Activated T-cell treated with anti-CD3 and anti-CD28 coated beads for 1 hour (primary cell): ENCODE results near the gene HERC5.
"Not testable (repeated sequence)": the region's sequence is repeated elsewhere in the genome, so short reads cannot be mapped to it uniquely, and the experiment has no call there.

Source experiments
- DNase-seq: peaks from one replicate; pipeline ENCODE4 v3.0.0-alpha.2; 2020; ENCODE audit warnings: low read depth

Gene HERC5

DNA sequence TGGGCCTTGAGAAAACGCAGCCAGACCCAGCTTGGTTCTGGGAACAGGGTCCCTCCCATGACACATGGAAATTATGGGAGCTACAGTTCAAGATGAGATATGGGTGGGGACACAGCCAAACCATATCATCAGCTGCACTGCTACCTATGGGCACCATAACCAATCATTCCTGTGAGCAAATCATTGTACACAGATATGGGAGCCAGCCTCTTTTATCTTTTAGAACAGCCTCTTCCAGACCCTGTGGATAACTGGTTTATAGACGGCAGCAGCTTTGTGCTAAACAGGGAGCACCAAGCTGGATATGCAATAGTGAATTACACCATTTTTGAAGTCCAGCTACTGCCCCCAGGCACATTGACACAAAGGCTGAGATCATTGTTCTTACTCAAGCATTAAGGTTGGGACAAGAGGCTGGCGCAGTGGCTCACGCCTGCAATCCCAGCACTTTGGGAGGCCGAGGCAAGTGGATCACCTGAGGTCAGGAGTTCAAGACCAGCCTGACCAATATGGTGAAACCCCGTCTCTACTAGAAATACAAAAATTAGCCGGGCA, 8.6 kb upstream of the HERC5 start:
- not testable (repeated sequence) for DNase-seq

DNA sequence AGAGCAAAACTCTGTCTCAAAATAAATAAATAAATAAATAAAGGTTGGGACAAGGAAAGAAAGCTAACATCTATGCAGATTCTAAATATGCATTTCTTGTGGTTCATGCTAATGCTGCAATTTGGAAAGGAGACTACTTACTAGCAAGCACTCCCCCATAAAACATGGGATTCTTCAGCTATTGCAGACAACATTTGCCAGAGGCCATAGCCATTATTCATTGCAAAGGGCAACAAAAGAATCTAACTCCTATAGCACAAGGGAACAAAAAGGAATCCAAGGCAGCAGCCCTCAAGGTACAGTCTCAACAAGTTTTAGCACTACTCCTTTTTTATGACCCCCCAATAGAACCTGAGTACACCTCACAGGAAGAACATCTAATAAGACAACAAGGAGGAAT, 8.0 kb upstream of the HERC5 start:
- DNase-seq = no peak

DNA sequence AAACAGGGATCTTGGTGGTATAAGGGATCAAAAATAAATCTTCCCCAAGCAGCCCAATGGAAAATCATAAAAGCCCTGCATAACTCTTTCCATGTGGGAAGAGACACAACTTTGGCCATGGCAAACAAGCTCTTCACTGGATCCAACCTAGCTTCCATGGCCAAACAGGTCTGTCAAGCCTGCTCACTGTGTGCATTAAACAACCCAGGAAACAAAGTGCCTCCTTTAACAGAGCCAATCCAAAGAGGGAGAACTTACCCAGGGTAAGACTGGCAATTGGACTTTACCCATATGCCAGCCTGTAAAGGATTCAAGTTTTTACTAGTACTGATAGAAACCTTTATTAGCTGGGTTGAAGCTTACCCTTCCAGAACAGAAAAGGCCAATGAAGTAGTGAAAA, 7.6 kb upstream of the HERC5 start:
- DNase-seq = no peak

DNA sequence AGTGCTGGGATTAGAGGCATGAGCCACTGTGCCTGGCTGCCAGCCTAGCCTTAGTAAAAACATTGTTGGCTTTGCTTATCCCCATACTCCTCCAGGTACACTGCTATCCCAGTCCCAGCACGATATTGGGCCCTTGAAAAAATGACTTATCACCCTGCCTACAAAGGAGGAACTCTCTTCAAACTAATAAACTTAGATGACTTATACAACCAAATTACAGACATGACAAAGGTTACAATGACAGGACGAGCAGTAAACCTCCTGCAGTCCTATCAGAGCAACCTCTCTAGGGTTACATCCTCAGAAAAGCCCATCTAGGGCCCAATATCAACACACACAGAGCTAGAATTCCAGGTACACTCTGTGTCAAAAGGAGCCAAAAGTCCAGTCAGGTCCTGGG, 5.7 kb upstream of the HERC5 start:
- no peak for DNase-seq

DNA sequence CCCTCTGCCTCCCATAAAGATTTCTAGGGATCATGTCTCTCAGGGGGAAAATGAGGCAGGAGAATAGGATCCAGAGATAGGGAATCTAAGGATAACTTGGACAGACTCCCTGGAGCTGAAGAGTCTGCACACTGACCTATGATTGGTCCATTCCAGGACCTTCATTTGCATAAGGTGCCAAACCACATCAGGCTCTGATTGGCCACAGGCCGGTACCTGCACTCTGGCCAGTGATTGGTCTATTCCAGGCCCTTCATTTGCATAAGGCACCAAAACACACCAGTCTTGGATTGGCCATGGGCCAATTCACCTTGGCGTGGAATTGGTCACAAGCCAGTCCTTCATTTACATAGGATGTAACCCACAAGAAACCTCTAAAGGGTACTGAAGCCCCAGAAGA, 4.0 kb upstream of the HERC5 start:
- no peak for DNase-seq

DNA sequence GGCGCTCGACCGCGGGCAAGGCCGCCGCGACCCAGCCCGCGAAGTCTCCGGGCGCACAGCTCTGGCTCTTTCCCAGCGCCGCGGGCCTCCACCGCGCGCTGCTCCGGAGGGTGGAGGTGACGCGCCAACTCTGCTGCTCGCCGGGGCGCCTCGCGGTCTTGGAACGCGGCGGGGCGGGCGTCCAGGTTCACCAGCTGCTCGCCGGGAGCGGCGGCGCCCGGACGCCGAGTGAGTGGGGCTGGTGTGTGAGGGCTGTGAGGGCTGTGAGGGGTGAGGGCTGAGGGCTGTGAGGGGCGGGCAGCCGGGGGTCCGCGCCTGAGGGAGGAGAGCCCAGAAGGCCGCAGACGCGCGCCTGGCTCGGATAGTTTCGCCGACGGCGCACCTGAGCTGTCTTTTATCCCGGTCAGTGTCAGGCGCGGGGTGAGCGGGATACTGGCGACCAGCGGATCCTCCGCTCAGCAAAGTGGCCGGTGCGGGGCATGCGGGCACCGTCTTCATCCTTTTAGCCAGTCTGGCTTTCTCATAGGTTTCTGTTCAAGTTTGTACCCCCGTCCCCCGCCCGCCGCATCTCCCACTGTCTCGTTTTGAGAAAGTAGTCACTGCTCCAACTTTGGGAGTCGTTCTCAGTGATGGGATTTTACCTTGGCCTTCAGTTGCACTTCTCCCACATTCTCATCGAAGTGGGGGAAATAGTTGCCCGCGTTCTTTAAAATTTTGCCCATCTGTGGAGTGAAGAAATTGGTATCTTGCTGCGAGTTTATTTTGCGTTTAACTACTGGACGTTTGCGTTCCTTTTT, 586 bp downstream of the HERC5 start:
- peak; percentile 32 for DNase-seq

DNA sequence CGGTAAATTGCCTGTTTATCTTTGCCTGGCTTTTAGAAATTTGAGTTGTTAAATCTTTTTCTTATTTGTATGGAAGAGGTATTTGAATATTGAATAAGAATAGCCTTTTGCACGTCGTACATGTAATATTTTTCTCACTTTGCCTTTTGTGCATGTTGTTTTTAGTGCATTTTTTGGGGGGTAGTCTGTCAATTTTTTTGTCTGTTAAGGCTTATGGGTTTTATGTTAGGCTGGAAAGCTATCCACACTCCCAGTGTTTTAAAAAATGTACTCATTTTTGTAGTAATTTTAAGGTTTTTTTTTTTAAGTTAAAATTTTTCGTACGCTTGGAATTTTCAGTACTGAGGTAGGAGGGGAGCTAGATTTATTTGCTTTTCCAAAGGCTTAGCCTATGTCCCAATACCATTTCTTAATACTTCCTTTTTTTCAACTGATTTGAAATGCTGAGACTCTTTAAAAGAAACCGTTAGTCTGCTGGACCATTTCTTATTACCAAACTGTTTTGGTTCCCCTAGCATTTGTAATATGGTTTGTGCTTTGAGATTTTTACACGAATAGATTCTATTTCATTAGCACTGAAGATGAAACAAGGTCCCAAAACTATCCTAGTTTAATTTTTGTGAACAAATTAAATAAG, 1.3 kb downstream of the HERC5 start:
- no peak for DNase-seq

DNA sequence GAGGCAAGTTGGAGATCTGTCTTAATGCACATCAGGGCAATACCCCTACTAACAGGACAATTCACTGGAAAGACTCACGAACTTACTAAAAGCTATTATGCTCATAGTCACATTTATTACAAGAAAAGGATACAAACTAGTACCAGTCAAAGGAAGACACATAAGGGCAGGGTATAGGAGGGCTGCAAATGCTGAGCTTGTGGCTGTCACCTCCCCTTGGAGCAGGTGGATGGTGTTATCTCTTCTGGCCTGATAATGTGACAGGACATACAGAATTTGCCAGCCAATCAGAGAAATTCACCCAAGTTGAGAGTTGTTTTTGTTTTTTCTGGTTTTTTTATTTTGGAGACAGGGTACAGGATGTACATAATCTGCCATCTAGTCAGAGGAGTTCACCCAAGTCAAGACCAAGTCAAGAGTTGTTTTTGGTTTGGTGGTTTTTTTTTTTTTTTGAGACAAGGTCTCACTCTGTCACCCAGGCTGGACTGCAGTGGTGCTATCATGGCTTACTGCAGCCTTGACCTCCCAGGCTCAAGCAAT, 8.8 kb downstream of the HERC5 start:
- no peak for DNase-seq

DNA sequence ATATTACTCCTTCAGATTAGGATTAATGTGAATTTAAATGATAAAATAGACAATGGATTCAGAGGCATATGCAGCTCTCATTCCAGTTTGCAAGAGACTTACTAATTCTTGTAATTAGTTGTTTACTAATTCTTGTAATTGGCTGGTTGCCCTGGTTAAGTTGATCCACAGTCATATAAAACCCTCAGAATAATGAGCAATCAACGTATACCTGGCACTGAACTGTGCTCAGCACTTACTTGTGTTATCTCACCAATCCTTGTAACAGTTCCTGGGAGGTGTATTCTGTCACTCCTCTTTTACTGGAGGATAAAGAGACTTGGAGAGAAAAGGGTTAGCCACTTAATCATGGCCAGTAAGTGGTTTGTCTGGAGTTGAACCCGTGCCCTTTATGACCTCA, 10.5 kb downstream of the HERC5 start:
- DNase-seq = no peak

DNA sequence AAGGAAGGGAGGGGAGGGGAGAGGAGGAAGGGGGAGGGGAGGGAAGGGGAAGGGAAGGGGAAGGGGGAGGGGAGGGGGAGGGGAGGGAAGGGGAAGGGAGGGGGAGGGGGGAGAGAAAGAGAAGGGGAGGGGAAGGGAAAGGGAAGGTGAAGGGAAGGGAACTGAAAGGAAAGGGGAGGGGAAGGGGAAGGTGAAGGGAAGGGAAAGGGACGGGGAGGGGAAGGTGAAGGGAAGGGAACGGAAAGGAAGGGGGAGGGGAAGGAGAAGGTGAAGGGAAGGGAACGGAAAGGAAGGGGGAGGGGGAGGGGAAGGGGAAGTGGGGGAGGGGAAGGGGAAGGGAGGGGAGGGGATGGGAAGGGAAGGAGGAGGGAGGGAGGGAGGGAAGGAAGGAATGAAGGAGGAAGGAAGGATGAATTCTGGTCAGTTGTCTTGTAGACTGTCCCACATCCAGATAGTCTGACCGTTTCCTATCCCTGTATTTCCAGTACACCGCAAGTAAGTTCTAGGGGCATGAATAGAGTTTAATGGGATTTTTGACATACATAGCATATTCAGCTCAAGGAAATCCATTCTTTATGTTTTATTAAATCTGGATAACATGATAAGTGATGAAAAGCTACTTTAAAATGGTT, 20.4 kb downstream of the HERC5 start:
- no peak for DNase-seq

DNA sequence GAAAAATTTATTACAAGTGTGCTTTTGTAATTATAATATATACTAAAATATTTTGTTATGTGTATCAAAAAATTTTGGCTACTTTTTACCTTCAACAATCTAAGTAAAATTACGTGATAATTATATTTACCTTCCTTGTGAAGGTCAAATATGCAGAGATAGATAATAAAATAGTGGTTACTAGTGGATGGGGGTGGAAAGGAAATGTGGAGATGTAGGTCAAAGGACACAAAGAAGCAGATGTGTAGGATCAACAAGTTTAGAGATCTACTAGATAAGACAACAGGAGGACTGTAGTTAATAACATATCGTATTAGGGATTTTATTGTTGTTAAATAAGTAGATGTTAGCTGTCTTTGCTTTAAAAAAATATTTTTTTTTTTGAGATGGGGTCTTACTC, 21.3 kb downstream of the HERC5 start:
- no peak for DNase-seq

DNA sequence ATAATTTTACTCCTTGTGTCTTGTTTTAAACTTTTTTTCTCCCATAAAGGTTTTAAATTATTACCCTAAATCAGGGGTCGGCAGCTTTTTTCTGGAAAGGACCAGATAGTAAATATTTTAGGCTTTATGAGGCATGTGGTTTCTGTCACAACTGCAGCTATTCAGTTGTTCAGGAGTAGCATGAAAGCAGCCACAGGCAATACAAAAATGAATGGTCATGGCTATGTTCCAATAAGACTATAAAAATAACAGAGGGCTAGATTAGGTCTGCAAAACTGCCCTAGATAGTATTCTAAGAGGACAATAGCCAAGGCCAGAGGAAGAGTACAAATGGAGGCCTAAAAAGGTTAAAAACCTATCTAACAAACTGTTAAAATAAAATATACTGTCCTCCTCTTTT, 24.6 kb downstream of the HERC5 start:
- no peak for DNase-seq

DNA sequence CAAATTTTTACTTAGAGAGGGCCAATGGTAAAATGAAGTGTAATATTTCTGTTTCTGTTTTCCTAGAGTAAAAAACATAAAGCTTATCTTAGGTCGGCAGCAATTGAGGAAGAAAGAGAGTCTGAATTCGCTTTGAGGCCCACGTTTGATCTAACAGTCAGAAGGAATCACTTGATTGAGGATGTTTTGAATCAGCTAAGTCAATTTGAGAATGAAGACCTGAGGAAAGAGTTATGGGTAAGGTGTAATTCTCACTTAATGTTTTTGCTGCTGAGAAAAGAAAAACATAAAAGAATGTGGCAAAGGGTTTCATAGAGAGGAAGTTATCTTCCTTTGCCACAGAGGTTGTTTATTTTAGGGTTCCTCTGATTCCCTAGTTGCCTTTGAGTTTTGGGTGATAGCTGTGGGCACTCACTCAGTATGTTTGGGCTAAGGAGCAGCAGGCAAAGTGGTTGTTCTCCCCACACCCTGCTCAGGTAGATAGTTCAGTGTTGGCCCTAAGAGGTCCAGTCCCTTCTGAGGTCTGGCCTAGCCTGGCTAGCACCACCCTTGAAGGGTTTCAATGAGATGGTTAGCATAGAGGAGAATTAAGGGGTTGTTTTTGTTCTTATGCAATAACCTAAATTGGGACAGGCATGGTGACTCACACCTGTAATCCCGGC, 32.3 kb downstream of the HERC5 start:
- DNase-seq = no peak

DNA sequence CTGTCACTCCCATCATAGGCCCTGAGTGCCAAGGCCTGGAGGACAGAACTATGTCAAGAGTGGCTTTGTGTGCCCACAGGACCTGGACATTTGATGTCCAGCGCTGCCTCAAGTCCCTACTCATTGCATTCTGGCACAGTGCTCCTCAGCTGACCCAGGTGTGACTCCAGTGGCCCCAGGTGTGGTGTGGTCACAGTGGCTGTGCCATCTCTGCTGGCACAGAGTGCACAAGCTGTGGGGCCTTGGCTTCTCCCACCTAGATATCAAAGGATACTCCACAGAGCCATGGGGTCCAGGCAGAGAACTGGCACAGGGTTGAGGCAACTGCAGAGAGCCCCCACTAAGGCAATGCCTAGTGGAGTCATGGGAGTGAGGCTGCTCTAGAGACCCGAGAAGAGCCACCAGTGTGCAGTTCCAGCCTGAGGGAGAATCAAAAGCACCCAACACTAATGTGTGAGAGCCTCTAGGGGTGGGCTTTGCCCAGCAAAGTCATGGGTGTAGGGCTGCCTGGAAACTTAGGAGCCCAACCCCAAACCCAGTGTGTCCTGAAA, 41.0 kb downstream of the HERC5 start:
- DNase-seq = no peak

DNA sequence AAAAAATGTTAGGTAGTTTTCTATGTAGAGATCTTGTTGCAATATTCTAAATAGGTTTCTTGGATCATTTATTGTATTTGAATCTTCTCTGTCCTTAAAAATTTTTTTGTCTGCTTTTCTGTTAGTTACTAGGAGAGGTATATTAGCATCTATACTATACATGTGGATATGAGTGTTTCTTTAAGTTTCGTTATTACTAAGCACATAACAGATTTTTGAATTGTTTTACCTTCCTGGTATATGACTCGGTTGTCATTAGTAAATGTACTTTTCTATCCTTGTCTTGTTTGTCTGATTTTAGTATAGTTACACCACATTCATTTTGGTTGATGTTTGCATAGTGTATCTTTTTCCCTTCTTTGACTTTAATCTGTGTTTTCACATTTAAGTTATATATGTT, 46.4 kb downstream of the HERC5 start:
- no peak for DNase-seq

DNA sequence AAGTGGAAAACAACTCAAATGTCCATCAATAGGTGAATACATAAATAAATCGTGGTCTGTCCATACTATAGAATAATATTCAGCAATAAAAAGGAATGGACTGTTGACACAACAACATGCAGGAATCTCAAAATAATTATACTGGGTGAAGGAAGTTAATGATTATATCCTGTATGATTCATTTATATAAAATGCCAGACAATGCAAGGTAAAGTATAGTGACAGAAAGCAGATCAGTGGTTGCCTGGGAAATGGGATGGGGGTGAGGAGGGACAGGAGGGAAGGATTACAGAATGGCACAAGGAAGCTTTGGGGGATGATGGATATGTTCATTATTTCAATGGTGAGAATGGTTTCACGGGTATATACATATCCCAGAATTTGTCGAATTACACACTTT, 54.3 kb downstream of the HERC5 start:
- DNase-seq = no peak

DNA sequence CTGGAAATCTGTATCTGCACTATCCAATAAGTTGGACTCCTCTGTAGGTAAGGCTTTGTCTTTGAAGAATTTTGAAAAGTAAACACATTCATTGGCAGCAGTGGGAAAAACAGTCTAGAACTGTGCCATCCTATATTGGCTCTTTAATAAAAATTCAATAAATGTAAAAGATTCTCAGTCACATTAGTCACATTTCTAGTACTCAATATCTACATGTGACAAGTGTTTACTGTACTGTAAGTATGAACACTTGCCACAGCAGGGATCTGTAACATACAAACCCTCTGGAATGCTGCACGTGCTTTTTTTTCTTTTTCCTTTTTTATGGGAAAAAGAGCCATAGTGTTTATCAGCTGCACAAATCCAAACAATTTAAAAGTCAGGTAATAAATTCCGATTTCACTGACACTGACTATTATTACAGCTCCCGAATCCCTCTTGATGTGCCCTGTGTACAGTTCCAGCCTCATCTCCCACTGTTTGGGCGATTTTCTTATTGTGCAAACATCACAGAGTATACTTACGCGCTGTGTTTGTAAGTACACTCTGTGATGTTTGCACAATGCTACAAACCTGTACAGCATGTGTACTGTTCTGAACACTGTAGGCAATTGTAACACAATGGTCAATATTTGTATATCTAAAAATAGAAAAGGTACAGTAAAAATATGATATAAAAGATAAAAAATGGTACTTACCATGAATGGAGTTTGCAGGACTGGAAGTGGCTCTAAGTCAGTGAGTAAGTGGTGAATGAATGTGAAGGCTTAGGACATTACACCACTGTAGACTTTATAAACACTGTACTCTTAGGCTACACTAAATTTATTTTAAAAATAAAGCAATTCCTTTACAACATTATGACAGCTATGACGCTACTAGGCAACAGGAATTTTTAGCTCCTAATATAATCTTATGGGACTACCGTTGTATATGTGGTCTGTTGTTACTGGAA, 57.9 kb downstream of the HERC5 start:
- no peak for DNase-seq

DNA sequence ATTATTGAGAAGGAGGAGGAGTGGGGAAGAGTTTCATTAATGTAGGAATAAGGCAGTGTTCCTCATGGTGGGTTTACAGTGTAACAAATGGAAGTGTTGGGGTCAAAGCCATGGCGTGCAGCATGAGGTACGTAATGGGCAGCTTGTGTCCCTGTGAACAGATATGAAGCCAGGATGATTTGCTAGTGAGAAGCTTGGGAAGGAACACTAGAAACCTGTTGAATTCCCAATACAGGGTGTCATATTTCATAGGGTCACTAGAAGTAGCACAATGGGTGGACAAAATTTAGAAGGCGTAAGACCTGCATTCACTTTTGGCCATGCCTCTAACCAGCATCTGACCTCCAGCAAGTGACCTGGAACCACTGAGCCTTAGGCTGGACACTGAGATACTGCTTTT, 59.8 kb downstream of the HERC5 start:
- DNase-seq = no peak

DNA sequence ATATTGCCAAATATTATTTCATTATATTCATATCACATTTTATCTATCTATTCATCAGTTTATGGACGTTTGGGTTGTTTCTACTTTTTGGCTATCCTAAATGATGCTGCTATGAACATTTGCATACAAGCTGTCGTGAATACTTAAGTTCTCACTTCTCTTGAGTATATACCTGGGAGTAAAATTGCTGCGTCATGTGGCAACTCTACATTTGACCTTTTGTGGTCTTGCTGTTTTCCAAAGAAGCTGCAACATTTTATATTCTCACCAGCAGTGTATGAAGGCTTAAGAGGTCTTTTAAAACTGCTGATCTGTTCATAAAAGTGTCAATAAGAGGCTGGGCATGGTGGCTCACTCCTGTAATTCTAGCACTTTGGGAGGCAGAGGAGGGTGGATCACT, 60.9 kb downstream of the HERC5 start:
- DNase-seq = no peak

DNA sequence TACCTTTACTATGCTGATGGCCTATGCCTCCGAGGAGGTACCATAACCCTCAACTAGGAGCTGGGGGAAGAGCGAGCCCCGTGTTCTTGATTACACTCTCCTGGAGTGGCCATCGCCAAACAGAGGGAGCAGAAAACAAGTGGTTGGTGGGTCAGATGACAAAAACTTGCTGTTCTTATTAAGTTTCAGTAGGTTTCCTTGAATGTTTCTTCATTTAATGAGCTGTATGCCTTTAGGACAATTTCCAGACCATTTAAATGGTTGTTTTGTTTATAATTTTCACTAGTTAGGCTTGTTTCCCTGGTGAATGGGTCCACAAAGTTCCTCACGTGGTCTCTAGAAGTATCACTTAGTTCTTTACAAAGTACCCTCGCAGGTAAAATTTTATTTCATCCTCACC, 62.0 kb downstream of the HERC5 start:
- no peak for DNase-seq
